Hematopoietic multipotent progenitor cell treated with erythropoietin and hydrocortisone succinate and interleukin-3 and kit ligand, for 15 days (in vitro differentiated cells): ENCODE data around the gene NTN1.
"Not testable (repeated sequence)": the region's sequence is repeated elsewhere in the genome, so short reads cannot be mapped to it uniquely, and the experiment has no call there.

ENCODE experiments used
- DNase-seq: peaks from one replicate; pipeline ENCODE4 v3.0.0-alpha.2; 2015; ENCODE audit warnings: low spot score

The NTN1 gene

GRCh38 chr17:9249245-9249953, 228.1 kb downstream of the NTN1 start:
- no peak for DNase-seq

DNA sequence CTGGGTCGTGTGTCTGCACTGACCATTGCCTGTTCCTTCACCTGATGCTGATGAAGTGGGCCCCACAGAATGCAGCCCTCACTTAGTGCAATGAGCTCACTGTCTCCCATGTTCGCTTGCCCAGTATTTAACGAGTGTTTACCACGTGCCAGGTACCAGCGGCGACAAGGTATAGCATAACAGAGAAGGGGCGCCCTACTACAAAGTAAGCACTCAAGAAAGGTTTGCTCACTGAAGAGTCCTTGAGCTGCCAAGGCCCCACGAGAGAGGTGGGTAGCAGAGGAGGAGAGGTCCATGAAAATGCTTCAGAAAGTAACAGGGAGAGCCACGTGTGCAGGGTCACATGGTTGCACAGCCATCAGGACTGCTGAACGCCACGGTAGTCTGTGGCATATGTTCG, 230.0 kb downstream of the NTN1 start:
- no peak for DNase-seq

DNA sequence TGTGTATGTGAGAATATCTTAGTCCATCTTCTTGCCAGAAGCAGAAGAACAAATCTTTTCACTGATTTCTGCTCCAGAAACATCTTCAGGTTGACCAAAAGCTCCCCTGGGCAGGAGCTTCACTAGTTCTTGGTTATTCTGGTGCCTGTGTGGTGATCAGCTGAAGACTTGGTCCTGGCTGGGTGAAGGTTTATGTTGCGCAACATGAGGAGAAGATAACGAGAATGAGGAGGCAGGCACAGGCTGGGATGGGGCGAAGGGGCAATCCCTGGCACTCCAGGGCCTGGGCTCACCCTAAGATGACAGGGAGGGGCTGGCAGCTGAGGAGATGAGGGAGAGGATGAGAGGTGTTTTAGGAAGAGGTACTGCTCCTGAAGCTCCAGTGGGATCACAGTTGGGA, 232.0 kb downstream of the NTN1 start:
- no peak for DNase-seq

DNA sequence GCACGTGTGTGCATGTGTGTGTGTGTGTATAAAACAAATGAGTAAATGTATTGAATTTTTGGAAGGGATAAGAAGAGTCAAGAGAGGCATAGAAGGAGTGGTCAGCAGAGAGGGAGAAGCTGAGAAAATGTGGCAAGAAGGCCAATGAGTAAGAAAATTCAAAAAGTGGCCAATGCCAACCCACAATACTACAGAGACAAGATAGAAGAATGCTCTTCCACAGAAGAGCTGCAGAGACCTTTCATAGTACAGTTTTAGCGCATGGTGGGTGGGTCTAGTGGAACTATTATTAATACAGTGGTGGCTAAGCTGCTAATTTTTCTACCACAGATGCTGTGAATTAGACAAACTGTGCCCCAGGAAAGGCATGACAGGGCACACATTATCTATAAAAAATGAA, 233.5 kb downstream of the NTN1 start:
- no peak for DNase-seq

- DNase-seq: no peak
These were observed 234.5 kb downstream of the NTN1 start for GRCh38 chr17:9255833-9256232.

DNA sequence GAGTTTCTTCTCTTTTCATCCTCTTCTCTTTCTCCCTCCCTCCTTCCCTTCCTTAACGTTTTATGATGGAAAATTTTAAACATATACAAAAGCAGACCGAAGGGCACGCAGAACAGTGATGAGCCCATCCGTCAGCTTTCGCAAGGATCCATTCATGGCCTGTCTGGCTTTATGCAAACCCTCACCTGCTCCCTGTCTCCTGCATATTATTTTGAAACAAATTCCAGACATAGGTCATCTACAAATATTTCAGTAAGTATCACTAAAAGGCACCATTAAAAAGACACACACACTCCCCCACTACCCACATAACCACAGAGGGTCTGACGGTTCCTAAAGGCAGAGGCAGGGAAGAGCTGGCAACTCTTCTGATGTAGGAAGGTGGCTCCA, 235.0 kb downstream of the NTN1 start:
- DNase-seq: no peak

- no peak for DNase-seq
These were observed 235.7 kb downstream of the NTN1 start for GRCh38 chr17:9256751-9257629.

GRCh38 chr17:9257630-9257965, 236.3 kb downstream of the NTN1 start:
- DNase-seq: not testable (repeated sequence)

- no peak for DNase-seq
These were observed 237.1 kb downstream of the NTN1 start for GRCh38 chr17:9258115-9259015.

- no peak for DNase-seq
These were observed 238.1 kb downstream of the NTN1 start for GRCh38 chr17:9259419-9259818.

DNA sequence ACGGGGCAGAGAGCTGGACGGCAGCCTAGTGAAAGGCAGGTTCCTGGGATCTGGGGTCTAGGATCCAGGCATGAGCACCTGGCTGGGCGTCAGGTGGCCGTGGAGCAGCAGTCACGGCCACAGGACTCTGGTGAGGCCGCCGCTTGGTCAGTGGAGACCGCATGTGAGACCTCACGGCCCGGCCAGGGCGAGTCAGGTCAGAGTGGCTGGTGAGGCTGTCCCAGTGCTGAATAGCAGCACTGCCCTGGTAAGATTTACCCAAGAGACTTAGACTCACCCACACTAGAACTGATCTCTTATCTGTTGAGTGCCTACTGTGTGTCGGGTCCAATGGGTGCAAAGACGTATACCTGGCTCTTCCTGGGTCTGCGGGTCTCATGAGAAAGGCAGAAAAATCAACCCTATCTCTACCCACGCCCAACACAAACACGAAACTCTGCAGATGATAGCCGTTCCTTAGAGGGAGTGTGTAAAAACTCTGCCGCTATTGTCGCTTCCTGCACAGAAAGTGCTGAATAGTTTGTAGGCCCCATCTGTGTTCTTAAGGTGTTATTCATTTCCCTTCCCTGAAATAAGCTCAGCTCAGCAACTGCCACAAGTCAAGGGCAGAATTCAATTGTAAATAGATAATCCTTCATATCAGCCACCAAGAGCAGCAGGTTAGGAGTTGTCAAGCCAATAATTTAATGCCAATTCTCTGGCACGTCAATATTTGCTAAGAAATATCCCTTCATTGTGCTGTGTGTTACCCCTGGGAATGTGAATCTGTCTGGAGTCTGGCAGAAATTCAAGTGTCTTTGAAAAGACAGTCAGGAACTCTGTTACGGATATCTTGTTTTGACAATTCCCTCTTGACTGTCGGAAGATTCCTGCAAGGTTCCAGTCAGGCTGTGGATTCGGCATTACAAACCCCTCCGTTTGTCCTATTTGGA, 240.0 kb downstream of the NTN1 start:
- no peak for DNase-seq

DNA sequence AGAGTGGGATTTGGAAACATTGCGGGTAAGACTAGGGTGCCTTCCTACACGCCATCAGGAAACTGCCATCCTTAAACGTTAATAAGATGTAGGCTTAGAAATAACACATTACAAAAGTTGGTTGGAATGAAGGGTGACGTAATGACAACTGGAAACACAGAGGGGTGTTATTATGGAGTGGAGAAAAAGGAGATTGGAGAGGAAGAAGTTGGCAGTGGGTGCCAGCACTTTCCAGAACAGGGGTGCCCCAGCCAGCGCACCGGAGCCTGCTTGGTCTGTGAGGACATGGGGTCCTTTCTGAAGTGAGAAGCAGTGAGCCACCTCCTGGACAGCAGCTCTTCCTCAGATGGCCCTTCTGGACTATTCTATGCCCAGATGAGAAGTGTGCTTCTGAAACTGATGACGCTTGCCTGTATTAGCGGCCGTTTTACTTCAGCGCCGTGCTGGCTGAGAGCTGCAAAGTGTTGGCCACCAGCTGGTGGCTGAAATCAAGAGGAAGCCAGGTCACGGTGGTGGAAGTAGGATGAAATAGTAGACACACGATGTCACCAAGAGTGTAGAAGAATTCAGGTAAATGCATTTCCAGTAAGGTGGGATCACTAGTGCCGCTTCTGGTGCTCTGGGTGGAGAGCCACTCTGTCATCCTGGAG, 244.8 kb downstream of the NTN1 start:
- DNase-seq: no peak

DNA sequence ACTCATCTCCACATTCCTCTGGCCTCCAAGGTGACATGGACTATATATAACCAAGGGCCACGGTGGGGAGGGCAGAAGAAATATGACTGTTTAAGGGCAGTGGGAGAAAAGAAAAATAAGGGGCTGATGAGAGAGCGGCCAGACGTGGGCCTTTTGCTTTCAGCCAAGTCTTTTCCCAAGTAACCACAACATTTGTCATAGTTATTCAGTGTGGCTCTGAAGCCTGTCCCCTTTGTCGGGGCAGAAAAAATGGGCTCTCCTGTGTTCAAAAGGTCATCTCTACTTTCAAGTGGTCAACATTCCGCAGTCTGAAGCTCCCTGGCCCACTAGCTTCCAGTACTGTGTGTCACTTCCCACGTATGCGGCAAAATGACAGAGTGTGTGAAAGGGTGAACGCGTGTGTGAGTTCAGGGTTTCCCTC, 245.4 kb downstream of the NTN1 start:
- no peak for DNase-seq

DNA sequence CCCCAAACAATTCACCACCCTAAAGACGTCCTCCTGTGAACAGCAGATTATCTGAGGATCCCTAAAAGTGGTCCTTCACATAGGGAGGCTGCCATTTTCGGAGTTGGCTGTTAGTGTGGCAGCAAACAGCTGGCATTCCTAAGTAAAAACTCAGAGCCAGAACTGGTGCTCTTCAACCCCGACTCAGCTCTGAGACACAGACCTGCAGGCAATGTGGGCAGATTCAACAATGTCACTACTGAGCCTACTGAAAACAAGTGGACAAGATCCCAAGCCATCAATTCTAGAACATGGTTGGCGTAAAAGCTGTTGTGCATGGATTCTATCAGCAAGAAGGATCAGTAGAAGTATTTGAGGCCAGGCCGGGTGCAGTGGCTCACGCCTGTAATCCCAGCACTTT, 247.2 kb downstream of the NTN1 start:
- DNase-seq: no peak

DNA sequence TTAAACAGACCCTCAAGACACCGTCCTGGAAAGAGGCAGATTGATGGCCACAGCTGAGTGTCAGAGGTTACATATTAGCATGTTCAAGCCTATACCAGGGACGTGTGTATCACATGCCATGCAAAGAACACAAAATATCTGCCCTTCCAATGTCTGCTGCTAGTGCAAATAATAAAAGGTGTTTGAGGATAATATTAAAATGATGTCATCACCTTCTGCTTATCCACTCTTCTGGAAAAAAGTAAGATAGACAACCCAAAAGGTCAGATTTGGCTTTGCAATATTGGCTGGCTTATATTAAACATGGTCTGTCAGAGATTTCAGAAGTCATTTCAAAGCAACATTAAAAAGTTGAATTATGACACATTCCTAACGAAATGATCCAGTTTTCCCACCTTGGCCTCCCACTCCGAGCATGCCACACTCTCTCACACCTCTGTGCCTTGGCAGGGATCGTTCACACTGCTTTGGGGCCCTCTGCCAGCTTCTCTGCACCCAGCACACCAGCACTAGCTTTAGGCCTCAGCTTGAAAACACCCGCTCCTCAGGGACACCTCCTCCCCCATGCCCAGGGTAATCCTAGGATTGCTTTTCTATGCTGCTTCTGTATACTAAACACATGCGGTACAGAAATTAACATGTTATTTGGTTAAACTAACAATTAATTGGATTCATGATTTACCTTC, 248.2 kb downstream of the NTN1 start:
- no peak for DNase-seq

DNA sequence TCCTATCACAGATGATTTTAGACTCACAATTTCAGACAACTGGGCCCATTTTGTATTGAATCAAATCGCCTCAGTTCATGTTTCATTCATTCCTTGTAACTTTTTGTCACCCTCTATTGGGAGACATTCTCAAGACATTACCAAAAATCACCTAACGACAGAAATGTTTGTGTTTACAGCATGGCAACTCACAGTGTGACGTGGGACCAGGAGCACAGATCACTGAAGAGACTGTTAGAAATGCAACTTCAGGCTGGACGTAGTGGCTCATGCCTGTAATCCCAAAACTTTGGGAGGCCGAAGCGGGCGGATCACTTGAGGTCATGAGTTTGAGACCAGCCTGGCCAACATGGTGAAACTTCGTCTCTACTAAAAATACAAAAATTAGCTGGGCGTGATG, 249.6 kb downstream of the NTN1 start:
- no peak for DNase-seq

DNA sequence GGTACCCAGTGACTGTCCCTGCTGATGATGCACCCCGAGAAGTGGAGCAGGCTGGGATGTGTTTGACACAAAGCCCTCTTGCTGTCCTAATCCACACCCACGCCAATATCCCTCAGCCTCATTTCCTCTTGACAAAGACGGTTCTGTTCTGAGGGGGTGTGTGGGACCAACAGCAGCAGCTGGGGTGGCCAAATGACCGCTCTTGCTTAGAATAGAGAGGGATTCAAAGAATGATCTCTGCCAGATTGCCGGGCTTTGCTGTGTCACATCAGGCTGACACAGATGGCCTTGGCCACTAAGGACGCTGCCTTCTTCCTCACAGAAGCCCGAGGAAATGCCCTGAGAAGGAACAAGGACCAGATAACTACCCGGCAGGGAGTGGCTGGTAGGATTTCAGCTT, 250.7 kb downstream of the NTN1 start:
- DNase-seq: no peak

DNA sequence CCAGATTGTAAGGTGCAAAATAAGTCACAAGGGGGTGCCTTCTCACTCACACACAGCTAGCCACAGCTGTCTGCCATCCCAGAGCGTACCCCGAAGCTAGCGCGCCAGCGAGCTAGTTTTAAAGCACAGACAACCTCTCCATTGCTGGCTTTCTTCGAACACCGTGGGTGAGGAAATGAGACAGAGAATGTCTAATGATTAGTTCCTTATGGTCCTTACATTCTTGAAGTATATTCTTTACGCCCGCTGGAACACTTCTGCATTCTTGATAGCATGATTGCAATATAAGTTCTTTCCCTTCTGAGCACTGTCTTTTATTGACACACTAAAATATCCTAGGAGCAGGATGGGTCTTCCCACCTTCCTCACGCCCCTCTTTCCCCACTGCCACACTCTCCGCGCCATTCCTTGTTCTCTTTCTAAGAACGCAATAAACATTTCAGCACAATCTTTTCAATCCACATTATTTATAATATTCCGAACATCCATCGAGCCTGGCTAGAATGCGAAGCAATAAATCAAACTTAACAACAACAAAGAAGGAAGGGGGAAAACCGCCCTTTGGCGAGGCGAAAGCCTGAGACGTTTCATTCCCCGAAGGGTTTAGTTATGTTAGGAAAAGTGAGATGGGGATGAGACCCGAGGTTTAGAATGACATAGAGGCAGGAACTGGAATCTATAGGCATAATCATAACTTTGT, 251.3 kb downstream of the NTN1 start:
- DNase-seq: no peak
